Heart left ventricle (tissue), 16 donors: Measurements from ENCODE around the gene METTL27. TPM values are rescaled to one million over a fixed set of nuclear protein-coding genes. Genes with fewer than 3 reads are reported as not detected.

Experiments used
- ATAC-seq, 4 donors: fragments of 200-7000 bp; cut with Tn5 transposase; one replicate each; pipeline ENCODE4 v1.9.1; 2020 to 2022; ENCODE audit warnings: moderate library complexity in 4 of 4, mild to moderate bottlenecking in 3 of 4, moderate number of reproducible peaks in 1 of 4
- DNase-seq, 5 donors: peaks; one replicate each; pipeline ENCODE4 v3.0.0-alpha.2; 2020
- H3K27ac ChIP-seq, 12 donors: fragments of 200-600 bp; sonication (generic) in 4 of 12; one replicate each; pipeline versions ENCODE4 v1.5.0 to v1.8.0; 2016 to 2022; ENCODE audit warnings: mild to moderate bottlenecking in 2 of 12
- H3K27me3 ChIP-seq, 9 donors: fragments of 200-600 bp; sonication (generic) in 2 of 9; one replicate each; pipeline versions ENCODE4 v1.5.1 to v1.8.0; 2016 to 2022; ENCODE audit warnings: mild to moderate bottlenecking in 3 of 9
- H3K36me3 ChIP-seq, 9 donors: fragments of 200-600 bp; sonication (generic) in 2 of 9; one replicate each; pipeline versions ENCODE4 v1.5.0 to v1.8.0; 2018 to 2022; ENCODE audit warnings: mild to moderate bottlenecking in 2 of 9
- H3K4me1 ChIP-seq, 12 donors: fragments of 200-600 bp; sonication (generic) in 4 of 12; one replicate each; pipeline versions ENCODE4 v1.5.0 to v1.8.0; 2016 to 2022; ENCODE audit warnings: mild to moderate bottlenecking in 3 of 12
- H3K4me3 ChIP-seq, 12 donors: fragments of 200-600 bp; sonication (generic) in 4 of 12; one replicate each; pipeline versions ENCODE4 v1.5.0 to v1.8.0; 2017 to 2022; ENCODE audit warnings: mild to moderate bottlenecking in 9 of 12, moderate library complexity in 4 of 12
- H3K9me3 ChIP-seq, 12 donors: fragments of 200-600 bp; sonication (generic) in 4 of 12; one replicate each; pipeline versions ENCODE4 v1.5.0 to v1.8.0; 2016 to 2022; ENCODE audit warnings: mild to moderate bottlenecking in 1 of 12
- CTCF ChIP-seq, 12 donors: fragments of 200-600 bp; sonication (generic) in 4 of 12; IDR thresholded peaks; one replicate each; pipeline versions ENCODE4 v1.5.0 to v1.8.0; 2018 to 2022; ENCODE audit warnings: antibody characterized with exemption in 12 of 12, mild to moderate bottlenecking in 5 of 12
- POLR2A ChIP-seq, 2 donors: fragments of 450-650 bp; IDR thresholded peaks; one replicate each; pipeline ENCODE4 v1.6.1; 2017; ENCODE audit warnings: antibody characterized with exemption in 2 of 2, mild to moderate bottlenecking in 2 of 2, moderate library complexity in 2 of 2
- WGBS, 4 donors: extraction: QIAGEN DNeasy Blood & Tissue Kit in 2 of 4; methylation state at CpG; one replicate each; pipeline versions ENCODE4 v1.1.5 to v1.1.7; 2013 to 2018; 5-methylcytosine and 5-hydroxymethylcytosine counted together
- intact Hi-C, 10 donors: fragments of 100-400 bp; cut with DNase I; formaldehyde crosslinking; loops; one replicate each; pipeline versions ENCODE4 v1.11.1 to v1.14.2; 2022
- polyA plus RNA-seq, 2 donors: library from polyadenylated mRNA; stranded (reverse); fragments of 200-250 nt; gene quantifications; one replicate each; pipeline ENCODE4 v1.2.3, GENCODE V29; 2013
- total RNA-seq, 9 donors: library from RNA; depleted of rRNA in 2 of 9; stranded (reverse); fragments of >200 nt in 2 of 9; fragmentation: NEBNext Ultra II Directional in 3 of 9; extraction: Animal tissue kit (Norgen Biotek cat#: 25700) in 3 of 9; gene quantifications; one replicate each; pipeline versions ENCODE4 v1.1.0 to v1.2.4, GENCODE V29; 2016 to 2023
- donor health status: ischemic (EF 13 %, LVEDD 7.1; RV severe dilation, severe dysfunction).
- donor health status: healthy with polysubstance abuse.
- donor health status: DM: no; HTN: yes; CAD: no.
- donor health status: DM: no; HTN: no; CAD: no.
- donor health status: ischemic (EF 25% LVEDD 6.9; RV normal size, moderate dysfunction).
- donor health status: ischemic (EF 25% LVEDD 5.7; RV mildly dilated, moderate dysfunction).
- donor health status: healthy.
- donor health status: DM: yes; HTN: yes; CAD: no.
- donor health status: ischemic (EF 35%, LVEDD 5.7; RV mildly dilated, moderate dysfunction).
- donor health status: nonischemic (EF 11% LVEDD 7.7; RV severe dilation, severe dysfunction).
- donor health status: DM: yes; HTN: yes; CAD: no.
- donor health status: PGD.
- donor health status: ischemic (EF 29% LVEDD 5.4; RV normal size, mild dysfunction).
- donor health status: nonischemic (EF 23%, LVEDD 6.1; RV moderate dilation, normal function).

METTL27 gene
- total and polyA plus RNA-seq, 11 donors: 0.12 to 2.7 (median 0.65) TPM; not detected in 4

DNA sequence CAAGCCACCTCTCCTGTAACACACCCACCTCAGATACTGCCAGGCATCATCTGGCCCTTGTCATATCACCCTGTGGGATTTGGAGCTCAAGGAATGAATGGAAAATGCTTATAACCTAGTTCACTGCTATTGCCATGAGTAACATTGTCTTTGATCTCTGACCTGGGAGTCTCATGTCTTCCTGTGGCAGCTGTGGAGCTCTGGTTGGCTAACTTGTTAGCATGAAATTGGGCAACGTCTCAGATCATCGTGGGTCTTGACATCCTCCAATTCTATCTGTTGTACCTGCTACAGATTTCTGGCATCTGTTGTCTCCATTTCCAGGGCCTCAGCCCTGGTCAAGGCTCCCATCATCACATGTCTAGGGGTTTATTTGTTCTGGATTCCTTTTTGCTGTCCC is 16.5 kb upstream of the METTL27 start:
- DNase-seq: no peak
- intact Hi-C loops: loop anchor here in 6 of 10 donors (5.0 to 10.0 kb wide), 3 partner anchors 114 to 254 kb away; no protein-coding TSS in a partner anchor
- TF ChIP-seq POLR2A (IDR thresholded peaks at IDR 0.05) (no peak), CTCF (IDR thresholded peaks at IDR 0.05) (no peak)

DNA sequence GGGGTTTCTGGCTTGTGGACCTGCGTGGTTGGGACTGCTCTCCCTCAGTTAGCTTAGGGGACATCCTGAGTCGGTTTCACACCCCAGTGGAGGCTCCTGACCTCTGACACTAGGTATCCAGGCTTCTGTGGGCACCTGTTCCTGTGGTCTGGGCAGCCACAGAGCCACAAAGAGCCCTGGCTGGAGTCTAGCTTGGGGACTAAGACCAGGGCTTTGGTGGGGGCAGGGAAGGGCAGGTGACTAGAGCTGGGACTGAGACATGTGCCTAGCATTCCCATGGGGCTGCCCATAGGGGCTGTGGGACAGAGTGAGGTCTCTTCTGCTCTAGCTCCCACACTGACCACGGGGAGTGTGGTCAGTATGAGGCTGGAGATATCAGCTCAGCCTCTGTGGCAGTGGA is 14.6 kb upstream of the METTL27 start:
- ATAC-seq (peak in 1 of 4 donors; percentile 19), DNase-seq (peak in 1 of 5 donors; percentile 13)
- peaks cover 0 to 9% (median 4%) of the 10 kb centered on the region in 12 donors for H3K4me1 ChIP-seq
- intact Hi-C loops: loop anchor here in 6 of 10 donors (5.0 to 10.0 kb wide), 3 partner anchors 112 to 252 kb away; no protein-coding TSS in a partner anchor
- 24 to 67% (median 55%) methylated on average over 2 to 3 of the region's 3 CpGs for WGBS, 4 donors
- peaks cover 0 to 20% (median 0%) of the 10 kb centered on the region in 9 donors for H3K27me3 ChIP-seq
- no peak for TF ChIP-seq CTCF (IDR thresholded peaks at IDR 0.05)
- TF ChIP-seq POLR2A (IDR thresholded peaks at IDR 0.05): no peak
- H3K4me3 ChIP-seq: no peak overlapping the region
- no peaks in the 10 kb centered on the region for H3K36me3 ChIP-seq
- no peaks in the 10 kb centered on the region for H3K9me3 ChIP-seq
- H3K27ac ChIP-seq: no peak overlapping the region

More for the DNA sequence above, 16.5 kb upstream of the METTL27 start:
- Histone ChIP-seq H3K4me3 (no peak overlapping the region), H3K9me3 (no peaks in the 10 kb centered on the region), H3K36me3 (no peaks in the 10 kb centered on the region), H3K27me3 (peaks cover 0 to 14% (median 0%) of the 10 kb centered on the region in 9 donors), H3K4me1 (peaks cover 0 to 7% (median 2%) of the 10 kb centered on the region in 12 donors), H3K27ac (no peak overlapping the region)
- no peak for ATAC-seq
- 54 to 75% (median 60%) methylated on average over 2 of the region's 2 CpGs for WGBS, 4 donors

GRCh38 chr7:73852500-73852899 is 10.2 kb upstream of the METTL27 start:
- Histone ChIP-seq H3K27ac (peak overlapping the region in 1 of 12 donors; percentile 79), H3K4me3 (no peak overlapping the region), H3K9me3 (no peaks in the 10 kb centered on the region), H3K36me3 (no peaks in the 10 kb centered on the region), H3K27me3 (peaks cover 0 to 20% (median 0%) of the 10 kb centered on the region in 9 donors), H3K4me1 (peaks cover 0 to 24% (median 6%) of the 10 kb centered on the region in 12 donors)
- DNase-seq (peak in 1 of 5 donors; percentile 23), ATAC-seq (no peak)
- TF ChIP-seq CTCF (IDR thresholded peaks at IDR 0.05): no peak
- no peak for TF ChIP-seq POLR2A (IDR thresholded peaks at IDR 0.05)
- intact Hi-C loops: loop anchor here in 4 of 10 donors (10.0 kb wide), 2 partner anchors 108 to 248 kb away; no protein-coding TSS in a partner anchor
- WGBS, 4 donors: 58 to 72% (median 61%) methylated on average over 5 of the region's 5 CpGs

- 44 to 58% (median 49%) methylated on average over 8 of the region's 8 CpGs for WGBS, 4 donors
- ATAC-seq: peak; percentile 55 to 84 (median 70)
Observed at GRCh38 chr7:73851410-73852338, 9.4 kb upstream of the METTL27 start.

More at GRCh38 chr7:73851410-73852338, 9.4 kb upstream of the METTL27 start:
- Histone ChIP-seq H3K9me3 (no peaks in the 10 kb centered on the region), H3K27me3 (peaks cover 0 to 20% (median 0%) of the 10 kb centered on the region in 9 donors), H3K36me3 (no peaks in the 10 kb centered on the region), H3K4me1 (peaks cover 0 to 24% (median 6%) of the 10 kb centered on the region in 12 donors), H3K4me3 (no peak overlapping the region), H3K27ac (peak overlapping the region; percentile 16 to 79 (median 58))
- DNase-seq: no peak
- TF ChIP-seq CTCF (IDR thresholded peaks at IDR 0.05) (no peak), POLR2A (IDR thresholded peaks at IDR 0.05) (no peak)
- intact Hi-C loops: loop anchor here in 4 of 10 donors (10.0 kb wide), 2 partner anchors 107 to 247 kb away; no protein-coding TSS in a partner anchor
